HL-60 (cell line): ENCODE data around the gene IL25.

ENCODE experiments used
- DNase-seq, 2 experiments: peaks; one replicate each; pipeline ENCODE4 v3.0.0-alpha.2; 2010 to 2020; ENCODE audit warnings: low read depth in 1 of 2, low spot score in 1 of 2
- H3K27ac ChIP-seq: fragments of 250-450 bp; sonication (Bioruptor Pico); replicated peaks from 2 replicates; pipeline ENCODE4 v1.5.1; 2020; ENCODE audit warnings: mild to moderate bottlenecking, moderate library complexity
- H3K27me3 ChIP-seq: fragments of 250-450 bp; sonication (Bioruptor Pico); 2 replicates; pipeline ENCODE4 v1.5.1; 2021; ENCODE audit warnings: mild to moderate bottlenecking, moderate library complexity; ENCODE audit not compliant: insufficient read depth, poor library complexity, severe bottlenecking
- H3K4me3 ChIP-seq: replicated peaks from 2 replicates; pipeline ENCODE4 v1.5.1; 2011; ENCODE audit warnings: mild to moderate bottlenecking, control low read depth, low read length; ENCODE audit not compliant: insufficient read depth
- CTCF ChIP-seq: IDR thresholded peaks from one replicate; pipeline ENCODE4 v1.5.1; 2011; ENCODE audit warnings: low read length, control low read depth, inconsistent platforms; ENCODE audit not compliant: insufficient read depth
- GABPA ChIP-seq: IDR thresholded peaks from 2 replicates; pipeline ENCODE4 v1.6.1; 2012; ENCODE audit warnings: low read depth
- POLR2AphosphoS5 ChIP-seq: IDR thresholded peaks from 2 replicates; pipeline ENCODE4 v1.6.1; 2012; ENCODE audit warnings: low read depth
- REST ChIP-seq: IDR thresholded peaks from 2 replicates; pipeline ENCODE4 v1.6.1; 2012; ENCODE audit warnings: low read depth; ENCODE audit not compliant: insufficient replicate concordance
- SPI1 ChIP-seq: IDR thresholded peaks from 2 replicates; pipeline ENCODE4 v1.6.1; 2012; ENCODE audit warnings: low read depth, mild to moderate bottlenecking, borderline replicate concordance

The IL25 gene

DNA sequence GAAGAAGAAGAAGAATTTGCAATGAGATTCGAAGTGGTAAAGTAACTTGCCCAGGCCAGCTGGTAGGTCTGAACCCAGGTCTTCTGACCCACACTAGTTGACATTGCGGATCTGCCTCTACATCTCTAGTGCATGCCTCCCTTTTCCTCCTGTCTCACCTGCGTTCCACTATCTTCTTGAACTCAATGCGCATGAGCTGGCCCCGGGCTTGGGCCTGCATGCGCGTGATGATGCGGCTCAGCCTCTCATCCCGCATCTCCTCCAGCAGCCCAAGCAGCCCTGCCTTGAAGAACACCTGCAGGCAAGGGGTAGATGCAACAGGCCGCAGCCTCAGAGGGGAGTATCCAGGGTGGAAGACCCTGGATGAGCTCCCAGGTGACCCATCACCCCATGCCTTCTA, 23.5 kb downstream of the IL25 start:
- no peak for DNase-seq
- no peaks in the 10 kb centered on the region for H3K27me3 ChIP-seq
- H3K27ac ChIP-seq, result no peak overlapping the region
- H3K4me3 ChIP-seq, result no peak overlapping the region
- TF ChIP-seq GABPA (no peak), REST (no peak), CTCF (no peak), POLR2AphosphoS5 (no peak), SPI1 (no peak)

DNA sequence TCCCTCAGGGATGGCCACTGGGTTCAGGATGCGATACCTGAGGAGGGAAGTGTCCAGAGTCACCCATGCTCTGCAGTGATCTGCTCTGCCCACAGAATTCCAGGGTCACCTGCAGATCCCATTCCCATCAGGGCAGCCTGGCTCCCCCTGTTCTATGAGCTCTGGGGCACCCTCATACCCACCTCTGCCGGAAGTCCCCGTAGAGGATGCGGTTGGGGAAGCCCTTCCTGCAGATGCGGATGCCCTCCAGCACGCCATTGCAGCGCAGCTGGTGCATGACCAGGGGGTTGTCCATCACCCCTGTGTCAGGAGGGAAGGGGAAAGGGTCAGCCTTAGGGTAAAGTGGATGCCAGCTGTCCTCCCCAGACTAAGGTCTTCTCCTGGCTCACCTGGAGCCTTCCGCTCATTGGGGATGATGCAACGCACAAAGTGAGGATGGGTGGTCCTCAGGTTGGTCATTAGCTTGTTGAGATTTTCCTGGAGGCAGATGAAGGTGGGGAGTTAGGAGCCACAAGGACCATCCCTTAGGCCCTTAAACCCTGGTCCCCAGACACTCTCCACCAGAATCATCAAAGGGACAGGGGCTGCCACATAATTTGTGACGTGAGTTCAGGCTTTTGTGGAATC, 24.3 kb downstream of the IL25 start:
- Histone ChIP-seq H3K27me3 (no peaks in the 10 kb centered on the region), H3K4me3 (no peak overlapping the region), H3K27ac (no peak overlapping the region)
- TF ChIP-seq CTCF (no peak), SPI1 (no peak), GABPA (no peak), POLR2AphosphoS5 (no peak), REST (no peak)
- DNase-seq, result no peak

- TF ChIP-seq POLR2AphosphoS5 (no peak), SPI1 (no peak), CTCF (no peak), GABPA (no peak), REST (no peak)
- H3K4me3 ChIP-seq, result no peak overlapping the region
- H3K27ac ChIP-seq, result no peak overlapping the region
- no peaks in the 10 kb centered on the region for H3K27me3 ChIP-seq
- no peak for DNase-seq
Measured at GRCh38 chr14:23398348-23398747, 25.7 kb downstream of the IL25 start.
